Omental fat pad (tissue), 4 donors: Measurements from ENCODE around the gene STARD10. TPM values are rescaled to one million over a fixed set of nuclear protein-coding genes. Genes with fewer than 3 reads are reported as not detected.

Experiments used
- ATAC-seq: fragments of 150-250 bp; one replicate; pipeline ENCODE4 v1.9.1; 2016; ENCODE audit warnings: mild to moderate bottlenecking, moderate library complexity; ENCODE audit not compliant: low FRiP score
- DNase-seq: peaks from one replicate; pipeline ENCODE4 v3.0.0-alpha.2; 2019; ENCODE audit warnings: low spot score
- CTCF ChIP-seq, 3 donors: fragments of 450-650 bp; IDR thresholded peaks; one replicate each; pipeline ENCODE4 v1.5.1; 2016 to 2017; ENCODE audit warnings: antibody characterized with exemption in 3 of 3, mild to moderate bottlenecking in 3 of 3, moderate library complexity in 2 of 3
- total RNA-seq, 4 donors: library from RNA; depleted of rRNA; stranded (reverse); fragments of >200 nt; gene quantifications; one replicate each; pipeline ENCODE4 v1.1.0, GENCODE V29; 2016

The STARD10 gene
- total RNA-seq, 4 donors from 2014 or later = 10.9 to 20.6 (median 15.4) TPM

DNA sequence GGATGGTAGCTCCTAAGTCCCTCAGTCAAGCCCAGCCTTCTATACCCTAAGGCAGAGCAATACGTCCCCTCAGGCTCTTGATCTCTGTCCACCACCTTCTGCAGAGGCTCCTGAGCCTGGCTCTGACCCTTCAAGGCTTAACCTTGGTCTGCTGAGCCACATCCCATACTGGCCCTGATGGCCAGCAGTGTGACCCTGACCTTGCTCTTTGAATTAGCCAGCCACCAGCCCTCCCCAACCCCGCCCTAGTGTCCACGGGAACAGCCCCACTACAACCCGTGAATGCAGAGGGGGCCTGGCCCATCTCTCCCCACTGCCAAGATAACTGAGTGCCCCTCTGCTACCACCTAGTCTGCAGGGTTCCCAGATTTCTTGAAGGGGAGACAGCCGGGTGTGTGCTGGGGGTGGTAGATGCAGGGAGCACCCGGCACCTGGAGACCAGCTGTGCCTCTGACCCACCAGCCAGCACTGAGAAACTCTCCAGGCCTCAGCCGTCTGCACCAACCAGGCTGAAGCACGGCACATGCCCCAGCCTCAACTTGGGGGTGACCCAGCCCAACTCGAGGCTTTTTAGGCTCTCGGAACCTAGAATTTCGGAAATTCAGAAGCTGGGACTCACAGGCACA is 47.8 kb downstream of the STARD10 start:
- DNase-seq (no peak), ATAC-seq (no peak)
- TF ChIP-seq CTCF (IDR thresholded peaks at IDR 0.05) = no peak

GRCh38 chr11:72745511-72745910 is 48.3 kb downstream of the STARD10 start:
- TF ChIP-seq CTCF (IDR thresholded peaks at IDR 0.05) = no peak
- DNase-seq (no peak), ATAC-seq (no peak)

GRCh38 chr11:72744474-72744873 is 49.4 kb downstream of the STARD10 start:
- ATAC-seq = no peak
- DNase-seq = no peak
- no peak for TF ChIP-seq CTCF (IDR thresholded peaks at IDR 0.05)

DNA sequence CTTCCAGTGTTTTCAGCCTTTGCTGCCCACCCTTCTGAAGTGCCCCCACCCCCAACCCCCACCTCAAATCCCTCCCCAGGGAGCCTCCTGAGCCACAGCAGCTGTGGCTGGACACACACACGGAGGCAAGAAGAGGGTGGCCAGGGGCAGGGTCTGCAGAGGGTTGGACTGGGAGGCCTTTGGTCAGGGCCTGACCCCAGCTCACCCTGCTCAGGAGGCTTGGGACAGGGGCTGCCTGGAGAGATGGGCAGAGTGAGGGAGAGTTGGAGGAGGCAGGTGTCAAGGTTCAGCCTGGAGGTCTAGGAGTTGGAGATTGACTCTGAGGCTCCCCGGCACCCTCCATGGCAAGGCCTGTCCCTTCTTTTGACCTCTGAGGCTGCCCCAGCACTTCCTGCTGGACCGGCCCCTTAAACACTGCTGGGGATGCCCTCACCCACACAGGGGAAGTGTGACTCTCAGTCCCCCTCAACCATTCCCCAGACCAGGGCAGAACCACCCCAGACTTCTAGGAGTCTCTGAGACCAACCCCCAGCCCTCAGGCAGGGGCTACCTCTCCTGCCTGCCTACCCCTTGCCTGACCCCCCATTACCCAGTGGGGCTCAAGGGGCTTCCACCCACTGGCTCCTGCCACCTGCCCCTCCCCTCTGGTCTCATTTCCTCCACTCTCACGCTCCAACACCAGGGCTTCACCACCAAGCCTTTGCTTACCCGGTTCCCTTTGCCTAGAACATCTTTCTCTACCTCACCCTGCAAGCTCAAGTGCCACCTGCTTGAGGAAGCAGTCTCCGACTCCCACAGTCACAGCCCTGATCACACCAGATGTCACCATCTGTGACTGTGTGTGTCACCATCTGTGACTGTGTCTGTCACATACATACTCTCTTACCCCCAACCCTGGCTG is 50.3 kb downstream of the STARD10 start:
- TF ChIP-seq CTCF (IDR thresholded peaks at IDR 0.05) = no peak
- no peak for DNase-seq
- no peak for ATAC-seq

- no peak for ATAC-seq
- no peak for TF ChIP-seq CTCF (IDR thresholded peaks at IDR 0.05)
- DNase-seq = no peak
Measured at GRCh38 chr11:72742513-72743320, 51.1 kb downstream of the STARD10 start.

DNA sequence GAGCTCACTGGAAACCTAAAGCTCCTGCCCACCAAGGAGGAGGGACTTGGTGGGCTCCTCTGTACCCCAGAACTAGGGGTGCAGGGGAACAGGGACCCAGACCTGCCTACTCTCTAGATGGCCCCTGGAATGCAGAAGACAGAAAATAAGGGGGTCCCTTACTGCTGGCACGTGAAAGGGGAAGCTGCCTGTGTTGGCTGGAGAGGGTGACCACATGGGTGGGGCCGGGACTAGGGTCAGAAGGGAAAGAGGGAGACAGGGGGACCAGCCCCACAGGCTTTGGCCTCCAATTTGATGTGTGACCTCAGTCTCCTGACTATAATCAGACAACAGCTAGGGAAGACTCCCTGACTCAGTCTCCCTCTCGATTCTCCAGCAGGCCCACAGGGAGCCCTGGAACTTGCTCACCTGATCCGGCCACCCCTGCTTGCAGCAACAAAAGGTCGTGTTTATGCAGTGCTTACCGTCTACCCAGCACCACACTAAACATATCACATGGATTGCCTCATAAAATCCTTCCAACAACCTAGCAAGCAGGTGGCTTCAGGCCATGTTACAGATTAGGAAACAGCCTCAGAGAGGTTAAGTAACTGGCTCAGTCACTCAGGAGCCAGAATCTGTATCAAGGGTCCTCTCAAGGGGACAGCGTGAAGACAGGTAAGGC is 51.9 kb downstream of the STARD10 start:
- ATAC-seq = no peak
- DNase-seq = no peak
- no peak for TF ChIP-seq CTCF (IDR thresholded peaks at IDR 0.05)
